ENCODE data around the gene NPC1. TPM values are rescaled to one million over a fixed set of nuclear protein-coding genes. Genes with fewer than 3 reads are reported as not detected.

NPC1 gene
- total RNA-seq, 1 donor from 2014 or later: 36.5 TPM

GRCh38 chr18:23573020-23573419 is 13.3 kb downstream of the NPC1 start:
- Mint-ChIP-seq H3K27me3 (no peaks in the 10 kb centered on the region), H3K4me3 (no peak overlapping the region), H3K4me1 (peaks cover 20% of the 10 kb centered on the region), H3K27ac (no peak overlapping the region), H3K9me3 (no peaks in the 10 kb centered on the region), H3K36me3 (ENCODE audit: low read depth) (peaks cover 56% of the 10 kb centered on the region)
- TF ChIP-seq, protein P1, sequence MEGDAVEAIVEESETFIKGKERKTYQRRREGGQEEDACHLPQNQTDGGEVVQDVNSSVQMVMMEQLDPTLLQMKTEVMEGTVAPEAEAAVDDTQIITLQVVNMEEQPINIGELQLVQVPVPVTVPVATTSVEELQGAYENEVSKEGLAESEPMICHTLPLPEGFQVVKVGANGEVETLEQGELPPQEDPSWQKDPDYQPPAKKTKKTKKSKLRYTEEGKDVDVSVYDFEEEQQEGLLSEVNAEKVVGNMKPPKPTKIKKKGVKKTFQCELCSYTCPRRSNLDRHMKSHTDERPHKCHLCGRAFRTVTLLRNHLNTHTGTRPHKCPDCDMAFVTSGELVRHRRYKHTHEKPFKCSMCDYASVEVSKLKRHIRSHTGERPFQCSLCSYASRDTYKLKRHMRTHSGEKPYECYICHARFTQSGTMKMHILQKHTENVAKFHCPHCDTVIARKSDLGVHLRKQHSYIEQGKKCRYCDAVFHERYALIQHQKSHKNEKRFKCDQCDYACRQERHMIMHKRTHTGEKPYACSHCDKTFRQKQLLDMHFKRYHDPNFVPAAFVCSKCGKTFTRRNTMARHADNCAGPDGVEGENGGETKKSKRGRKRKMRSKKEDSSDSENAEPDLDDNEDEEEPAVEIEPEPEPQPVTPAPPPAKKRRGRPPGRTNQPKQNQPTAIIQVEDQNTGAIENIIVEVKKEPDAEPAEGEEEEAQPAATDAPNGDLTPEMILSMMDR (IDR thresholded peaks at IDR 0.05): no peak
- intact Hi-C loops (cut with micrococcal nuclease): no loop called here
- DNase-seq: no peak
- CTCF ChIA-PET: no interaction called here
- ATAC-seq (ENCODE audit: low read depth): no peak
- POLR2A ChIA-PET: interaction anchor here (0.6 kb wide), 1 partner anchor 9 kb away, joined by 4 read pairs; no protein-coding TSS in a partner anchor

- no peak overlapping the region for H3K27ac Mint-ChIP-seq
- no peak for DNase-seq
- no peak for ATAC-seq (ENCODE audit: low read depth)
- no peaks in the 10 kb centered on the region for H3K9me3 Mint-ChIP-seq
- no peak overlapping the region for H3K4me3 Mint-ChIP-seq
- ChIA-PET CTCF (no interaction called here), POLR2A (interaction anchor here (0.6 kb wide), 1 partner anchor 10 kb away, joined by 4 read pairs; no protein-coding TSS in a partner anchor)
- peaks cover 20% of the 10 kb centered on the region for H3K4me1 Mint-ChIP-seq
- TF ChIP-seq, protein P1 (IDR thresholded peaks at IDR 0.05): no peak
- H3K27me3 Mint-ChIP-seq: no peaks in the 10 kb centered on the region
- peaks cover 59% of the 10 kb centered on the region for H3K36me3 Mint-ChIP-seq (ENCODE audit: low read depth)
- intact Hi-C loops (cut with micrococcal nuclease): no loop called here
These were observed 13.7 kb downstream of the NPC1 start for GRCh38 chr18:23572570-23572969.

GRCh38 chr18:23572012-23572411 is 14.3 kb downstream of the NPC1 start:
- TF ChIP-seq, protein P1 (IDR thresholded peaks at IDR 0.05): no peak
- ChIA-PET CTCF (interaction anchor here (0.6 kb wide), 1 partner anchor 19 kb away, joined by 3 read pairs; no protein-coding TSS in a partner anchor), POLR2A (interaction anchor here (0.6 kb wide), 1 partner anchor 614 kb away, joined by 3 read pairs; no protein-coding TSS in a partner anchor)
- Mint-ChIP-seq H3K27me3 (no peaks in the 10 kb centered on the region), H3K27ac (no peak overlapping the region), H3K36me3 (ENCODE audit: low read depth) (peaks cover 65% of the 10 kb centered on the region), H3K4me3 (no peak overlapping the region), H3K9me3 (no peaks in the 10 kb centered on the region), H3K4me1 (peaks cover 20% of the 10 kb centered on the region)
- intact Hi-C loops (cut with micrococcal nuclease): no loop called here
- DNase-seq (no peak), ATAC-seq (ENCODE audit: low read depth) (no peak)

GRCh38 chr18:23570912-23571504 is 15.3 kb downstream of the NPC1 start:
- DNase-seq: no peak
- POLR2A ChIA-PET: interaction anchor here (0.7 kb wide), 1 partner anchor 15 kb away, joined by 4 read pairs; no protein-coding TSS in a partner anchor
- Mint-ChIP-seq H3K9me3 (no peaks in the 10 kb centered on the region), H3K27me3 (no peaks in the 10 kb centered on the region), H3K4me1 (peaks cover 20% of the 10 kb centered on the region), H3K36me3 (ENCODE audit: low read depth) (peaks cover 65% of the 10 kb centered on the region), H3K27ac (no peak overlapping the region), H3K4me3 (no peak overlapping the region)
- TF ChIP-seq, protein P1 (IDR thresholded peaks at IDR 0.05): no peak
- CTCF ChIA-PET: no interaction called here
- intact Hi-C loops (cut with micrococcal nuclease): no loop called here
- ATAC-seq (ENCODE audit: low read depth): no peak

DNA sequence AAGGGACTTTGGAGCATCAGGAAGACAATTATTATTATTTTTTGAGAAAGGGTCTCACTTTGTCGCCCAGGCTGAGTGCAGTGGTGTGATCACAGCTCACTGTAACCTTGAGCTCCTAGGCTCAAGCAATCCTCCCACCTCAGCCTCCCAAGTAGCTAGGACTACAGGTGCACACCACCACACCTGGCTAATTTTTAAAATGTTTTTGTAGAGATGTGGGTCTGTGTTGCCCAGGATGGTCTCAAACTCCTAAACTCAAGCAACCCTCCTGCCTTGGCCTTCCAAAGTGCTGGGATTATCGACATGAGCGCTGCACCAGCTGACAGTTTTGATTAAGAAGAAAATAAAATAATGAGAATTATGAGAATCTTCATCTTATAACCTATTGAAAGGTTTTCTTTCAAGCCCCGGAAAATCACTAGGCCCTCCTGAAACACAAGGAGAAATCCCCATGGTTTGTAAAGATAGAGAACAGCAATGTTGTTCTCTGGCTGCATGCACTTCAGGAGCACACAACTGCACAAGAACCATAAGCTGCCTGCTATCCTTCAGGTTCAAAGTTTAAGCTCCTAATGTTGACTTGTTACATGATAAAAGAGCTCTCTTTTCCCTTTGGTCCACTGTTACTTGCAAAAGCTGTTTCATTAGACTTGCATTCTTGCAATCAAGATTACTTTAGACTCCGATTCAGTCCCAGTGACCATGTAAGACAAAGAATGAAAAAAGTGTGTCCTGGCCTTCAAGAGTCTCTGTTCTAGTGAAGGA is 16.8 kb downstream of the NPC1 start:
- intact Hi-C loops (cut with micrococcal nuclease): no loop called here
- Mint-ChIP-seq H3K4me3 (no peak overlapping the region), H3K27ac (no peak overlapping the region), H3K36me3 (ENCODE audit: low read depth) (peaks cover 73% of the 10 kb centered on the region), H3K27me3 (no peaks in the 10 kb centered on the region), H3K4me1 (peaks cover 13% of the 10 kb centered on the region), H3K9me3 (no peaks in the 10 kb centered on the region)
- POLR2A ChIA-PET: no interaction called here
- TF ChIP-seq, protein P1 (IDR thresholded peaks at IDR 0.05): no peak
- CTCF ChIA-PET: interaction anchor here (1.0 kb wide), 1 partner anchor 53 kb away, joined by 4 read pairs; no protein-coding TSS in a partner anchor
- ATAC-seq (ENCODE audit: low read depth) (no peak), DNase-seq (no peak)

Measured in activated B cell treated with CpG ODN at 0.5 μM for 24 hours (primary cell).